Cardiac septum (tissue), 1 donor: ENCODE data around the gene GHDC. TPM values are rescaled to one million over a fixed set of nuclear protein-coding genes. Genes with fewer than 3 reads are reported as not detected.
A peak's percentile ranks its signal among the peaks of the same experiment; 100 is the strongest.
"Not testable (repeated sequence)": the region's sequence is repeated elsewhere in the genome, so short reads cannot be mapped to it uniquely, and the experiment has no call there.

Experiments used
- DNase-seq: peaks from one replicate; pipeline ENCODE4 v3.0.0-alpha.2; 2020; ENCODE audit warnings: low spot score
- intact Hi-C: fragments of 100-400 bp; cut with DNase I; formaldehyde crosslinking; loops from one replicate; pipeline ENCODE4 v1.14.0; 2022
- long read RNA-seq: library from polyadenylated mRNA; unstranded; transcript quantifications from one replicate; pipeline ENCODE4 v2.0.0, GENCODE V29; 2021
- total RNA-seq: library from RNA; stranded (reverse); fragmentation: NEBNext Ultra II Directional; extraction: Animal tissue kit (Norgen Biotek cat#: 25700); gene quantifications from one replicate; pipeline ENCODE4 v1.2.1, GENCODE V29; 2021
- donor health status: DM: no; HTN: no; CAD: no.

The GHDC gene
- total RNA-seq = 6.0 TPM
- long read RNA-seq, partial matches to known transcripts = 11 of 16 reads
- long read RNA-seq, other reads (novel, unspliced or antisense) = 4 of 16 reads

- intact Hi-C loops = no loop called here
- DNase-seq = peak; percentile 93
Measured at GRCh38 chr17:42193969-42194899, at the start of gene GHDC. Gene GHDC, minus strand, starts transcription at chr17:42194494. Its CDS starts 913 bp downstream, at chr17:42193581.

GRCh38 chr17:42243493-42243982 is 49.2 kb upstream of the GHDC start:
- DNase-seq = no peak
- intact Hi-C loops = no loop called here

GRCh38 chr17:42241871-42242270 is 47.6 kb upstream of the GHDC start:
- intact Hi-C loops = no loop called here
- no peak for DNase-seq

- DNase-seq, intact Hi-C loops: not testable (repeated sequence)
Measured at GRCh38 chr17:42240863-42241262, 46.6 kb upstream of the GHDC start.

GRCh38 chr17:42240201-42240600 is 45.9 kb upstream of the GHDC start:
- DNase-seq = no peak
- intact Hi-C loops = no loop called here

GRCh38 chr17:42239576-42239975 is 45.3 kb upstream of the GHDC start:
- DNase-seq, intact Hi-C loops: not testable (repeated sequence)

- no peak for DNase-seq
- intact Hi-C loops = no loop called here
Measured at GRCh38 chr17:42236760-42237159, 42.5 kb upstream of the GHDC start.

GRCh38 chr17:42233994-42234393 is 39.7 kb upstream of the GHDC start:
- DNase-seq = no peak
- intact Hi-C loops = no loop called here

GRCh38 chr17:42233156-42233555 is 38.9 kb upstream of the GHDC start:
- intact Hi-C loops = no loop called here
- no peak for DNase-seq

- DNase-seq = no peak
- intact Hi-C loops = no loop called here
Measured at GRCh38 chr17:42230225-42230624, 35.9 kb upstream of the GHDC start.

- DNase-seq = no peak
- intact Hi-C loops = no loop called here
Measured at GRCh38 chr17:42227849-42228700, 33.8 kb upstream of the GHDC start.

GRCh38 chr17:42225646-42226045 is 31.4 kb upstream of the GHDC start:
- intact Hi-C loops = no loop called here

GRCh38 chr17:42224651-42225050 is 30.4 kb upstream of the GHDC start:
- intact Hi-C loops = no loop called here
- DNase-seq = no peak

More at GRCh38 chr17:42225646-42226045, 31.4 kb upstream of the GHDC start:
- no peak for DNase-seq

- intact Hi-C loops = no loop called here
Measured at GRCh38 chr17:42221886-42222745, 27.8 kb upstream of the GHDC start.

GRCh38 chr17:42219280-42219679 is 25.0 kb upstream of the GHDC start:
- DNase-seq, intact Hi-C loops: not testable (repeated sequence)

More at GRCh38 chr17:42221886-42222745, 27.8 kb upstream of the GHDC start:
- DNase-seq = no peak

- intact Hi-C loops = no loop called here
- DNase-seq = no peak
Measured at GRCh38 chr17:42214156-42214555, 19.9 kb upstream of the GHDC start.

- intact Hi-C loops = no loop called here
- no peak for DNase-seq
Measured at GRCh38 chr17:42212382-42212781, 18.1 kb upstream of the GHDC start.

GRCh38 chr17:42211921-42212341 is 17.6 kb upstream of the GHDC start:
- intact Hi-C loops = not testable (repeated sequence)
- DNase-seq = peak; percentile 83

- intact Hi-C loops = no loop called here
- DNase-seq = no peak
Measured at GRCh38 chr17:42210046-42210445, 15.8 kb upstream of the GHDC start.
